Loucy (cell line): Measurements from ENCODE around the gene ASTL.

ENCODE experiments used
- H2AFZ ChIP-seq: fragments of 200-600 bp; sonication (generic); 2 replicates; pipeline ENCODE4 v1.6.0; 2016; ENCODE audit warnings: antibody characterized with exemption, mild to moderate bottlenecking, low read length, moderate library complexity
- H3F3A ChIP-seq: fragments of 200-600 bp; 2 replicates; pipeline ENCODE4 v1.6.0; 2016; ENCODE audit warnings: antibody characterized with exemption, low read depth, mild to moderate bottlenecking
- H3K27me3 ChIP-seq: fragments of 200-600 bp; sonication (generic); 2 replicates; pipeline ENCODE4 v1.6.1; 2014; ENCODE audit warnings: low read length, mild to moderate bottlenecking; ENCODE audit not compliant: insufficient read depth, poor library complexity, severe bottlenecking
- H3K36me3 ChIP-seq: fragments of 200-600 bp; sonication (generic); 2 replicates; pipeline ENCODE4 v1.6.1; 2016; ENCODE audit warnings: low read length; ENCODE audit not compliant: insufficient read depth
- H3K4me1 ChIP-seq: fragments of 200-600 bp; sonication (generic); 2 replicates; pipeline ENCODE4 v1.5.1; 2014; ENCODE audit warnings: low read length, mild to moderate bottlenecking; ENCODE audit not compliant: insufficient read depth, poor library complexity, severe bottlenecking
- H3K4me2 ChIP-seq: fragments of 200-600 bp; sonication (generic); 2 replicates; pipeline ENCODE4 v1.6.0; 2014; ENCODE audit warnings: antibody characterized with exemption, low read length, low read depth, mild to moderate bottlenecking; ENCODE audit not compliant: poor library complexity, severe bottlenecking
- H3K4me3 ChIP-seq: fragments of 200-600 bp; sonication (generic); 2 replicates; pipeline ENCODE4 v1.5.1; 2014; ENCODE audit warnings: low read length, mild to moderate bottlenecking, mixed read lengths; ENCODE audit not compliant: poor library complexity, severe bottlenecking
- H3K79me2 ChIP-seq: fragments of 200-600 bp; sonication (generic); 2 replicates; pipeline ENCODE4 v1.6.1; 2014; ENCODE audit warnings: low read length; ENCODE audit not compliant: insufficient read depth
- H3K9ac ChIP-seq: fragments of 200-600 bp; sonication (generic); 2 replicates; pipeline ENCODE4 v1.6.0; 2014; ENCODE audit warnings: mild to moderate bottlenecking, low read depth, low read length, moderate library complexity; ENCODE audit not compliant: poor library complexity, severe bottlenecking
- H3K9me2 ChIP-seq: fragments of 200-600 bp; sonication (generic); replicated peaks from 2 replicates; pipeline ENCODE4 v1.6.1; 2016; ENCODE audit warnings: low read depth, low read length, mixed read lengths
- H3K9me3 ChIP-seq: fragments of 200-600 bp; sonication (generic); 2 replicates; pipeline ENCODE4 v1.6.1; 2014; ENCODE audit warnings: mild to moderate bottlenecking, antibody characterized with exemption, low read length, low read depth; ENCODE audit not compliant: insufficient read depth
- H4K20me1 ChIP-seq: fragments of 200-600 bp; sonication (generic); 2 replicates; pipeline ENCODE4 v1.6.0; 2014; ENCODE audit warnings: antibody characterized with exemption, low read length, mild to moderate bottlenecking; ENCODE audit not compliant: insufficient read depth, poor library complexity, severe bottlenecking
- EZH2phosphoT487 ChIP-seq: fragments of 200-600 bp; IDR thresholded peaks from 2 replicates; pipeline ENCODE4 v1.6.1; 2018; ENCODE audit warnings: antibody characterized with exemption, mild to moderate bottlenecking, moderate library complexity, borderline replicate concordance
- TF ChIP-seq, protein P1 (sequence below): fragments of 200-600 bp; sonication (generic); conservative IDR thresholded peaks from 2 replicates; pipeline ENCODE4 v1.5.1; 2014; ENCODE audit warnings: mild to moderate bottlenecking, antibody characterized with exemption, low read length

The ASTL gene

GRCh38 chr2:96180521-96180920 lies 42.2 kb upstream of the ASTL start:
- peaks cover 18% of the 10 kb centered on the region; the same call in 1 of the 2 replicates for H3K36me3 ChIP-seq
- no peak overlapping the region for H3K9ac ChIP-seq
- no peaks in the 10 kb centered on the region for H3K27me3 ChIP-seq
- TF ChIP-seq, protein P1, sequence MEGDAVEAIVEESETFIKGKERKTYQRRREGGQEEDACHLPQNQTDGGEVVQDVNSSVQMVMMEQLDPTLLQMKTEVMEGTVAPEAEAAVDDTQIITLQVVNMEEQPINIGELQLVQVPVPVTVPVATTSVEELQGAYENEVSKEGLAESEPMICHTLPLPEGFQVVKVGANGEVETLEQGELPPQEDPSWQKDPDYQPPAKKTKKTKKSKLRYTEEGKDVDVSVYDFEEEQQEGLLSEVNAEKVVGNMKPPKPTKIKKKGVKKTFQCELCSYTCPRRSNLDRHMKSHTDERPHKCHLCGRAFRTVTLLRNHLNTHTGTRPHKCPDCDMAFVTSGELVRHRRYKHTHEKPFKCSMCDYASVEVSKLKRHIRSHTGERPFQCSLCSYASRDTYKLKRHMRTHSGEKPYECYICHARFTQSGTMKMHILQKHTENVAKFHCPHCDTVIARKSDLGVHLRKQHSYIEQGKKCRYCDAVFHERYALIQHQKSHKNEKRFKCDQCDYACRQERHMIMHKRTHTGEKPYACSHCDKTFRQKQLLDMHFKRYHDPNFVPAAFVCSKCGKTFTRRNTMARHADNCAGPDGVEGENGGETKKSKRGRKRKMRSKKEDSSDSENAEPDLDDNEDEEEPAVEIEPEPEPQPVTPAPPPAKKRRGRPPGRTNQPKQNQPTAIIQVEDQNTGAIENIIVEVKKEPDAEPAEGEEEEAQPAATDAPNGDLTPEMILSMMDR = no peak
- TF ChIP-seq EZH2phosphoT487 = no peak
- no peaks in the 10 kb centered on the region for H3K9me3 ChIP-seq
- no peak overlapping the region for H3K4me3 ChIP-seq
- peaks cover 5% of the 10 kb centered on the region for H3K4me1 ChIP-seq
- no peak overlapping the region for H2AFZ ChIP-seq
- 0 out of 2 replicates have a peak, but pooled peaks cover 2% of the 10 kb centered on the region for H3F3A ChIP-seq
- no peaks in the 10 kb centered on the region for H3K79me2 ChIP-seq
- no peaks in the 10 kb centered on the region for H4K20me1 ChIP-seq
- H3K9me2 ChIP-seq = no peaks in the 10 kb centered on the region
- no peak overlapping the region for H3K4me2 ChIP-seq

GRCh38 chr2:96180002-96180401 lies 41.7 kb upstream of the ASTL start:
- H3F3A ChIP-seq = 0 out of 2 replicates have a peak, but pooled peaks cover 2% of the 10 kb centered on the region
- no peak overlapping the region for H3K9ac ChIP-seq
- H4K20me1 ChIP-seq = no peaks in the 10 kb centered on the region
- no peaks in the 10 kb centered on the region for H3K27me3 ChIP-seq
- H3K79me2 ChIP-seq = no peaks in the 10 kb centered on the region
- H3K36me3 ChIP-seq = peaks cover 13% of the 10 kb centered on the region; the same call in 1 of the 2 replicates
- H3K9me3 ChIP-seq = no peaks in the 10 kb centered on the region
- H3K4me3 ChIP-seq = no peak overlapping the region
- no peak overlapping the region for H3K4me2 ChIP-seq
- H3K9me2 ChIP-seq = no peaks in the 10 kb centered on the region
- H3K4me1 ChIP-seq = peaks cover 5% of the 10 kb centered on the region
- TF ChIP-seq EZH2phosphoT487 = no peak
- TF ChIP-seq, protein P1 = no peak
- H2AFZ ChIP-seq = no peak overlapping the region

DNA sequence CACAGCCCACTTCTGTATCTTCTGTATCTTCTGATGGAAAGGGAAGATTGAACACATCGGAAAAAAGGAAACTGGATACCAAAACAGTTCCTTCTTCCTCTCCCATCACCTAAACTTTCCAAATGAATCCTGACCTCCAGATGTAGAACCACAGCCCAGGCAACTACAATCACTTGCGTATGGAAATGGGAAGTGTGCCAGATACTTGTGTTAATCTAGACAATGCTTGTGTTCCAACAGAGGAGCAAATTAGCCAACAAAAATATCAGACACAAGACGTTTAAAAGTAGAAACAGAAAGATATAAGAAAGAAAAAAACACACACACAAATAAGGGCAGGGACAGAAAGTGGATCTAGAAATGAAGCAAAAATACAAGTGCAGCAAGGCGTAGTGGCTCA lies 38.4 kb upstream of the ASTL start:
- Histone ChIP-seq H3K27me3 (no peaks in the 10 kb centered on the region), H3K36me3 (no peaks in the 10 kb centered on the region), H3K9me3 (no peaks in the 10 kb centered on the region), H4K20me1 (no peaks in the 10 kb centered on the region), H3K4me3 (no peak overlapping the region), H3K9ac (no peak overlapping the region), H3K4me2 (no peak overlapping the region), H3K79me2 (no peaks in the 10 kb centered on the region), H3K9me2 (no peaks in the 10 kb centered on the region), H3F3A (no peaks in the 10 kb centered on the region), H3K4me1 (peaks cover 10% of the 10 kb centered on the region), H2AFZ (no peak overlapping the region)
- TF ChIP-seq EZH2phosphoT487 = no peak

DNA sequence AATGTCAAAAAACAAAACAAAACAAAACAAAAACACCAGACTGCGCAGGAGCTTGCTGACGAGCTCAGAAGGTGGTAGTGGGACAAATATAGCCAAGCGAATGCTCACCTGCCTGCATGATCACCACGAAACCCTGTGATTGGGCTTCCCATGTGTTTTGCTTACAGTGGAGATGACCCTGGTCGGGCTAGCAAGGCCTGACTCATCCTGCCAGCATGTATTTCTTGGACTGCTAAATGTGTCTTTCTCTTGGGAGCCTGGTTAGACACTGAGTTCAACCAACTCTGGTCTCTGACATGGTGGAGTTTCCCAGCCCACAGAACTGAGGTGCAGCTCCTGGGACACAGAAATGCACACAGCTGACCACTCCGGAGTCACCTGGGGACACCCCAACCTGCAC lies 37.6 kb upstream of the ASTL start:
- H3K4me1 ChIP-seq = peaks cover 9% of the 10 kb centered on the region
- H3F3A ChIP-seq = no peaks in the 10 kb centered on the region
- no peaks in the 10 kb centered on the region for H3K9me3 ChIP-seq
- no peak overlapping the region for H2AFZ ChIP-seq
- H3K27me3 ChIP-seq = no peaks in the 10 kb centered on the region
- no peaks in the 10 kb centered on the region for H3K79me2 ChIP-seq
- no peak overlapping the region for H3K4me2 ChIP-seq
- no peak overlapping the region for H3K9ac ChIP-seq
- no peak overlapping the region for H3K4me3 ChIP-seq
- no peak for TF ChIP-seq EZH2phosphoT487
- TF ChIP-seq, protein P1 = no peak
- no peaks in the 10 kb centered on the region for H3K9me2 ChIP-seq
- H3K36me3 ChIP-seq = no peaks in the 10 kb centered on the region
- no peaks in the 10 kb centered on the region for H4K20me1 ChIP-seq
